HG03378 (cell line): ENCODE data around the gene NRG3.

Experiments
- ATAC-seq: cut with Tn5 transposase; IDR thresholded peaks from one replicate; pipeline ENCODE4 v1.9.1; 2021; ENCODE audit warnings: mild to moderate bottlenecking, moderate library complexity; ENCODE audit not compliant: unreplicated experiment

Gene NRG3

DNA sequence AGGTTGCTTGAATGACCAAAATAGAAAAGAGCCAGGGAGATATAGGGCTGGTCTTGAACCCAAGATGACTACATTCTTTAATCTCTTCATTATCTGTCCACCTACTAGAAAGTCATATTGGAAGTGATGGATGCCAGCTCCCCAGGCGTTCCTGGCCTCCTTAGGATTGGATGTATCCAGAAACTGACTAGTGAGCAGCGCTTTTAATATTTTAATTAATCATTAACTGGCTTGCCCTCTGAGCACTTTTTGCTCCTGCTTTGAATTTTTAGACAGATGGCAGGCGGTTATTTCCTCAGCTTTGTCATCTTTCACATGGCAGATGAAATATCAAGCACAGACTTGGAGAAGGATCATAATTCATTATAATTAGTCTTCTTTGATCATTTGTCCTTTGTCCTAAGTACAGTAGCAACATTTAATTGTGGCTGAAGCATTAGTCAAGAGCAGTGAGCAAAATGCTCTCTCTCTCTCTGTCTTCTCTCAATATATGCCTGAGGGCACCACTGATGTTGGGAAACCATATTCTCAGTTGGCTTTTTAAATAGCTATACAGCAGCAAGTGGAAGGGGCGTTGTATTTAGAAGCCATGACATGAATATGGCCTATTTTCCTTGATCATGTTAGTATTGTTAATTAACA is 588.0 kb downstream of the NRG3 start:
- no peak for ATAC-seq

DNA sequence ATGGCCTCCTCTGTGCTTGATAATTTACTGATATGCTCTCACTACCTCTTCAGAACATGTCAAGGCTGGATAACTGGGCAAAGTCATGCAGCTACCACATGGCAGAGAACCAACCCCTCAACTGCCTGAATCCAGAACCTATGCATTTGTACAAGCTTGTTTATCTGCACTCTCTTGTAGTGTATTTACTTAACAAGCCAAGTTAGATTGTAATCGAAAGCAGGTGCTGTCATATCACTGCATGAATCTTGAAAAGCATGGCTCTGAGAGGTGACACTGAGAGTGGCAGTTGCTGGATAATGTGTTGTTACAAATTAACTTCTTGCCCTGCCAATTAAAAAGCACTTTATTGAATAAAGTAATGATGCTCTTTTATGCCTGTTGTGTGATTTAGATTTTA is 588.6 kb downstream of the NRG3 start:
- ATAC-seq: no peak

DNA sequence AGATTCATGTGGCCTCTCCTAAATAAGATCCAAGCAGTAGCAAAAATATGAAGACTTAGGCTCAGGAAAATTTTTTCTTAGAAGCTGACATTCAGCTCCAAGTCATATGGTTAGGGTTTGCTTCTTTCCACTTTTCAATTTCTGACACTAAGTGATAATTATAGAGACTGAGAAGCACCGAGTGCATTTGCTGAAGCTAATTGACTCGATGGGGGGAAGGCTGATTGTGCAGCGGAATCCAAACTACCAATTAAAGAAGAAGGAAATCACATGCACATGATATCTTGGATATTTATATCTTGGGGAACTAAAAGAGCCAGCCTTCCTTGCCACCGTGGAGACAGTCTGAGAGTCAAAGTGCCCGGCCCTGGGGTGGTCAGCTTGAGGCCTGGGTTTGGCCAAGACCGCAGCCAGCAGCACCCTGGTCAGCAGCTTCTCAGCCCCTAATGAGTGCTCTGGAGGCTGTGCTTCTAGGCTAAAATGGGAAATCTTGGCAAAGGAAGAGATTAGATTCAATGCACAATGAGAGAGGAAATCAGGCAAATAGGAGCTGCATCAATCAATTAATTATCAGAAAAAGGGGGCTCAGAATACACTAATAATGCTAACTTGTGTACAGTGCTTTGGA is 589.3 kb downstream of the NRG3 start:
- no peak for ATAC-seq

DNA sequence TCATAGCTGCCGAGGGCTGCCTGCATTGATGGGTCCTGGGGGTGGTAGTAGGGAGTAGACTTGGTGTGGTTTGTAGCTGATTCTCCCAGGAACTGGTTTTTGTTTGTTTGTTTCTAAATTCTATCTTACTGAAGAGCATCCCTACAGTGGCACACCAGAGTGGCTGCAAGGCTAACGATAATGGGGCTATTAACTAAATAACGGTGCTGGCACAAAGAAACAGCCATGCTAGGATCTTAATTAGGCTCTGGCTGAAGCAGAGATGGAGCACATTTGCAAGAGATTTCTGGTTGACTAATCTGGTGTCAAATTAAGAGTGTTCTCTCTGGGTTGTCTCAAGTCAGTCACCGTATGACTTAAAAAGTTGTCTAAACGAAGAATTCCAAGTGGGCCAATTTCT is 590.0 kb downstream of the NRG3 start:
- no peak for ATAC-seq

DNA sequence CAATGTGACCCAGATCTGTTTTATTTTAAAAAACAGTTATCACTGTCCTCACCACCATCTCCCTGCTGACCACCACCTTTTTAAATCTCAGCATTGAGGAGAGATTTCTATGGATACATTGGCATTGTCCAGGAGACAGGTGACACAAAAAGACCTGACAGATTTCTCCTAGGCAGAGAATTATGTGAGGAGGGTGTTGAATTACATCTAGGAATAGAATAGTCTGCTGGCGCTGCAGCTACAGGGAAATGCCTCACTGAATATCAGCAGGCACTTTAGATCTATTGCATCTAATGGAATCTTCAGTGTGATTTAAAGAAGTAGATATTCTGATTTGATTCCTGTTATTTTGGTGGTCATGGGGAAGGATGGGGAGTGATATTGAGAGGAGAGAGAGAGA is 593.5 kb downstream of the NRG3 start:
- ATAC-seq: no peak

DNA sequence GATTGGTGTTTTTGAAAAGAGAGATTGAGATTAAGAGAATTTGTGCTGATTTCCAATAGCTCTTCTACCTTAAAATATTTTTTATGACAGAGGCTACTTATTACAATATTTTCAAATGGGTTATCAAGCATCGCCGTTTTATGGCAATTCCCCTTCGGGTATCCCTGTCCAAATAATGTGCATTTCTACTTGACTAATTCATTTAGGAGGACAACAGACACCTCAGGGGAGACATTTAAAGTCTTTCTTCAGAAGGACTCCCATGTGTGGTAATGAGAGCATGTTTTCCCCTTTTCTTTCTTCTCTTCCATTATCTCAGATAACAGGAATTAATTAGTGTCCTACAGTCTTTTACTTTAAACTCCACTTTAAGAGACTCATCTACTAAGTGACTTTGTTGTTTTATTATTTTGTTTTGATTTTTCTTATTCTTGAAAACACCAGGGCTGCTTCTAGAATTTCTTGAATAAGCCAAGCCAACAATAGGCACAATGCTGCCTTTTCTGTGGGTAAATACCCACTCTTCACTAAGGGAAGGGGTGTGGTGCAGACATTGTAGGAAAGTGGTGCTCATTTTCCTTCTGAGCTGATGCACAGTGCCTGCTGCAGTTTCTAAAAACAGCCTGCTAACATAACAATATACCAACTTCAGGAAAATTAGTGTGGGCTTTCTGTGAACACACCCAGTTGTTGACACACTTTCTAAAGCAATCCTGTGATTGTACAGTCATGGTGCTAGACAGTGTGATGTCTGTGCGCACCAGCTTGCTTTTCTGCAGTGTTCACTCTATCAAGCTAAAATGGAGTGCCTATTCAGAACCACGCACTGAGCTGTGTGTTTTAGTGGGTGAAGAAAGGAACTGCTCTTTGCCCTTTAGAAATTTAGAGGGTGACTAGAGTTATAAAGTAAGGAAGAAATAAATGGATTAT is 597.7 kb downstream of the NRG3 start:
- ATAC-seq: no peak

DNA sequence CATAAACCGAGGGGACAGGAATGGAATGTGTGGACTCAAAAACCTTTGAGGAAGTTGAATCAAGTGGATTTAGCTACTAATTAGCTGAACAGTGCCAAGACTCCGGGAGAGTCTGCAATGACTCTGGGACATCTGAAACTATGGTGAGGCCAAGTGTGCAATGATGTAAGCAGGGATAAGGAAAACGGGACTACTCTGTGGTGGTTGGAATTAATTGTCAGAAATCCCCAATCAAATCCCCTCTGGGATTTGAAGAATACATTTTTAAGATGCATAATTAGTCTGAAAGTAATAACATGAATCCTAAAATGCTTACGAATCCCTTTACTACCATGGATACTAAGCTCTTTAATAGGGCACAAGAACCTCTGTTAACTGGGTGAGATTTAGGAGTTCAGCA is 602.8 kb downstream of the NRG3 start:
- ATAC-seq: no peak

DNA sequence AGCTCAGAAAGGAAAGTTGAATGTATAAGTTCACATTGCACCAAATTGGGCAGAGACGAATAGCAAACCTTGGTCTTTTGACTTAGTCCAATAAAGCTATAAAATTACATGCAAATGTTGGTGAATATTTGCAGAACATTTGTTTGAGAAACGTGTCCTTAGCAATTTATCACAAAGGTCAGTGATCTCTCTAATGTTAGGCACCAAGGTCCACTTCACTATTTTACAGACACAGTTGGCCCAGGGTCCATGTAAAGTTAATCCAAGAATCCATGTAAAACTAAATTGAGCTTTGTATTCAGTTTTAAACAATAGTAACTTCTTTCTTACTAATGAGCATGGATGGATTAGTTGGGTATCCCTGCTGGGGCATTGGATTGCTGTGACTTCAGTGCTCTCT is 617.7 kb downstream of the NRG3 start:
- no peak for ATAC-seq

DNA sequence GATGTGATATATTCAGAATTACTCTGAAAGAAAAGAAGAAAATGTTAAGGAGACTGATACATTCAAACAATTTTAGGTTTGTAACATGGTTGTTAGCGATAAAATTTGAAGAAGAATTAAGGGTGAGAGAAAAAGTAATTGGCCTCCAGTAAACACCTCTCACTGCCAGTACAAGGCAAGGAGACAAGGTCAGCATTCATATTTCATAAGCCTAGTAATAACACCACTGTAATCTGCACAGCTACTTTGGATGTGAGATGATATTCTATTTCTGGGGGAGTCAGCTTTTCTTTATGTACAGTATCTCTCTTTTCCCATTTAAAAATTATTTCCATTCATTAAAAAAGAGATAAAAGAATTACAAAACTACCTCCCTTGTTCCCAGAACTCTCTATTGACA is 621.1 kb downstream of the NRG3 start:
- ATAC-seq: no peak

DNA sequence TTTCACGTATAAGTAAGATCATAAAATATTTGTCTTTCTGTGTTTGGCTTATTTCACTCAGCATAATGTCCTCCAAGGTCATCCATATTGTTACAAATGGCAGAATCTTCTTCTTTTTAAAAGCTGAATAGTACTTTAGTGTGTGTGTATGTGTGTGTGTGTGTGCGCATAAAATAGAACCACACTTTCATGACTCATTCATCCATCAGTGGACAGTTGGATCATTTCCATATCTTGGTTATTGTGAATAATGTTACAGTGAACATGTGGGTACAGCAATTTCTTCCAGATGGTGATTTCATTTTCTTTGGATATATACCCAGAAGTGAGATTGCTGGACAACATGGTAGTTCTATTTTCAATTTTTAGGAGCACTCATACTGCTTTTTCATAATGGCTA is 622.4 kb downstream of the NRG3 start:
- no peak for ATAC-seq

DNA sequence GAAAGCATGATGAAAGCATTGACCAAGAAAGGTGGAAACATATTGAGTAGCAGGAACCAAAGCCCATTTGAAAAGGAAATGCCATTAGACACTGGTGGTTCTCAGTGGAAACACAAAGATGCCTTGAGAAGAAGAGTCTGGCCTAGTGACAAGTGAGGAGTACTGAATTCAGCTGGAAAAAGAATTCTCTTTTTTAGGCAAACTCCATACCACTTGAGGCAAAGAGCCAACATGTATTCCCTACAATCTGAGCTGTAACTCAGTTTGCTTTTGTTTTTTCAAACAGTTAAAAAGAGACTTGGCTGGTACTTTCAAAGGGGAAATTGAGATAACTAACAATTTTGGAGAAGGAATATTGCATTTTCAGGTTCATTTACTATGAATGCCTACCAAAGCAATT is 624.0 kb downstream of the NRG3 start:
- ATAC-seq: no peak

DNA sequence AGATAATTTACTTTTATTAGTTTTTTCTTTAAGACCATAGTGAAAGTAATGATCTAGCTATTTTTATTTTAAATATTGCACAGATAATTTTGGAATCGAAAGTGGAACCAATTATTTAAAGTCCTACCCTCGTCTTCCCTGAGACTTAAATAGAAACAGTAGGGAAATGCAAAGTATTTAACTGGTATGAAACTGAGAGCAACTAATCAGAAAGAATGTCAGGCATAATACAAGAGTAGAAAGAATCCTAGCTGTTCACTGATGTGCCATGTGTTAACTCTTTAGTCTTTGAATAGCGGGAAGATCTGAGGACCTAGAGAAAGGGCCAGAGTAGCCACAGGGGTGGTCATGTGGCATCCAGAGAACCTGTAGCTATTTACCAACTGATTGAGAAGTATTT is 630.0 kb downstream of the NRG3 start:
- no peak for ATAC-seq

DNA sequence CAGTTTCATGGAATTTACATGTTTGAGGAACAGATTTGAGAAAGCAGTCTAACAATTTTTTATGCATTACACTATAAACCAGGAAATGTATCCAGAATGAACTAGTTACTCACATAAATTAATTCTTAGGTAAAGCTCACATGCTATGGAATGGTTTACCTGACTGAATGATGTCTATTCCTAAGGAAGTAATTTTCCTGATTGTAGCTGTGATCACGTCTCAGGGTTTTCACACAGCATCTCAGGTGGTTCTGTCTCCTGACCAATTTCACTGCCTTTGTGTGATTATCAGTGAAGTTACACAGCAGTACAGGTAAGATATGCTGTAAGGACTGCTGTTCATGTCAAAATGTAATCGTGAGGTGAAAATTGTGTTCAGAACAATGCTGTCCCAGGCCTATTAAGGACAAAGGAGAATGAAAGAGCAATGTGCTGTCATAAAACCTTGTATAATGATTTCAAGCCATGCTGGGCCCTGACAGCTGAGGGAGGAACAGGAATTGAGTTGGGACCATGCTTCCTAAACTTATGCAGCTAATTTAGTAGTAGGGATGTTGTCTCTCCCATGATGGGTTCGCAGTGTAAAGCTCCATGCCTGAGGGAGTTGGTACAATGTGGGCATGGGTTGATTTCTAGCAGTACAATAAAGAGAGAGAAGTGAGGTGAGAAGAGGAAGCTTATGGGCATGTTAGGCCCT is 631.8 kb downstream of the NRG3 start:
- no peak for ATAC-seq

DNA sequence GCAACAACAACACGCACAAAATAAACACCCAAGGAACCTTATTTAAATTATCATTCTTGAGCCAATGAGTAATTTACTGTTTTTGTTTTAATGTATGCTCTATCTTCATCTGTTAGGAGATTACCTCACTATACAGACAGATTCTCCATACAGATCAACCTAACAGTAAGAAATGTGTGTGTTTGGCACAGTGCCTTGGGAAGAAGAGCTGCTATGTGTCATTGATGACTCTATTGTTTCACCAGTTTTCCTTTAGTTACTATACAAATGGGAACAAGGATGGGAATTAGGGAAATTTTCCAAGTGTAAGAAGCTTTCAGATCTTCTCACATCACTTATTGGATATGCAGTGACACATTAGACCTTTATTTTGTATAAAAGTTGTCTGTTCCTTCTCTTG is 640.3 kb downstream of the NRG3 start:
- no peak for ATAC-seq

DNA sequence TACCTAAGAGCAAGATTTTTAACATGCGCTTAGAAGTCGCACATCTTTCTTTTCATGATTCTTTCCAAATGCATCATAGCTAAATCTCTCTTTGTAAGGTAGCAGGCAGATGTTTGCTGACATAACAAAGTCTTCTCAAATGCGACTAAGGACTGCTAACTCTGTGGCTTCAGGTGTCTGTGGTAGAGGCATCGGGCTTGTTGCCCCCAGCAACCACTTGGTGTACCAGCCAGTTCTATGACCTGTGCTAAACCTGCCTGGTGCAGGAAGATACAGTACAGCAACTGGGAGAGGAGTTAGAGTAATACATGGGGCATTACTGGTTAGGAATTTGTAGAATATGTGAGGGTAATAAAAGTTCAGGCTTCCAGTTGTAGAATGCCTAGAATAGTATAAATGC is 654.1 kb downstream of the NRG3 start:
- ATAC-seq: no peak

DNA sequence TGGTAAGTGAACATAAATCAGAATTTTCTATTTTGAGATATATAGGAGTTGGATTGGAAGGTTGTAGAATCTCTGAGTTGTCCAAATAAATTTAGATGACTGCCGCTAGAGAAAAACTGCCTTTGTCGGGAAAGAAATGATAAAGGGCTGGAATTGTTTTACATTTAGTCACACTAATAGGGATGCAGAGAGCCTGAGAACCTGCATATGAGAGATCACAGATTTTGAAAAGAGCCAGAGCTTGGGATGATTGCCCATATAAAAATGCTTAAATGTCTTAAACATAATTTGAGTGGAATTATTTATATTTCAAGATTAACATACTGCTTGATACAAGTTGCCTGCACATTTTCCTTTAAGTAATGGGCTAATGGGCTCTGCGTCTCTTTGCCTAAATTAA is 660.5 kb downstream of the NRG3 start:
- no peak for ATAC-seq

DNA sequence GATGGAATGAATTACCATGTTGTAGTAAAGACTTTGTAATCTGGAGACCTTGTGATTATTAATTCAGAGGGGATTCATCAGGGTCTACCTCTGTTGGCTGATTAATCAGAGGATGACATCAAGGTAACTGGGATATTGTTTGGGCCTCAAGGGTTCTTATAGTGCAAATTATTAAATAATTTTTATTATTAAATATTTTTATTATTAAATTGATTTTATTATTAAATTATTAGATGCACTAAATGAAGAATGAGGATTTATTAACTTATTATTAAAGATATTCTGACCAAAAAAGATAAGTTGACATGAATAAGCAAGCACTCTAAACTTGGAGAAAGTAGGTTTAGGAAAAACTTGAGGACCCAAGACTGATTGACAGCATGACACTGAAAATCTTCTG is 661.7 kb downstream of the NRG3 start:
- no peak for ATAC-seq

DNA sequence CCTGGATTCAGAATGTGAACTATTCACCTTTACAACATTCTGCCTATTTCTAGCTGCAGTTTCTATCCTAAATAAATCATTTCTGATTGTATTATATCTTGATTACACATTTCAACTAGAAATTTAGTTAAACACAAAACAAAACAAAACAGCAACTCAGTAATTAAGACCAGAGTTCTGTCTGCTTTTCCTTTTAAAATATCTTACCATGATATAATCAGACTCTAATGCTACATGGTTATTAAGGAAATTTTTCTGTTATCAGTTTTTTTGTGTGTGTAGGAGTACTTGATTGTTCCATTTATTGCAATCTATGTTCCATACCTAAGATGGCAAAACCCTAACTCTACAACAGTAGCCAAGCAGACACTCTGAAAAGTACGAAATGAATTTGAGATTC is 663.3 kb downstream of the NRG3 start:
- no peak for ATAC-seq

DNA sequence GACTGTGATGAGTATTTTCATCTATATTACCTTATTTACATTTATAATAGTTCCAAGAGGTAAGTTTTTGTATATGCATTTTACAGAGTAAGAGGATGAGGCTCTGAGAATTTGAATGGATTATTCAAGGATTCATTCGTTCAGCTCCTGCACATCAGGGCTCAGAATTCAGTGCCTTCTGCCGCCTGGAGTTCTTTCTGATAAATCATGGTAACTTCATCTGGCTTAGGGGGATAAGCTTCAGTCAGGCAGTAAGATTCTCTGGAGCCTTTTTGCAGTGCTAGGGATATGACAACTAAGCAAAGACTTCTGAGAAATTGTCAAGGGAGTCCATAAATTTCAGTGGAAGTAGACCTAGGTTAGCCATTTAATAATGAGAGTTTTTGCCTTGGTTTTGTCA is 668.6 kb downstream of the NRG3 start:
- ATAC-seq: no peak

DNA sequence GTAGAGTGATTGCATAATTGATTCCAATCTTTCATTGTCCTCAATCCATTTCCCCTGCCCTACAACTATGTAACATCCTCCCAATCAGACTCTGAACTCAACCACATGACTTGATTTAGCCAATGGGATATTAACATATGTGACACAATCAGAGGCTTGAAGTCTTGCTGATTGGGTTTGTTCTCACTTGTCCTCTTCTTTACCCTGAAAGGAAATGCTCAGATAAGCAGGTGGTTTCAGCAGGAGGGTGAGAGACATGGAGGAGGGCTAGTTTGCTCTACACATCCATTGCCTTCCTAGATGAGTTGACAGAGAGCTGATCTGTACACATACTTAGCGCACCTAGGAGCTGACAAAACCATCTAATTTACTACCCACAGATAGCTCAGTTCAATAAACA is 669.4 kb downstream of the NRG3 start:
- ATAC-seq: no peak

DNA sequence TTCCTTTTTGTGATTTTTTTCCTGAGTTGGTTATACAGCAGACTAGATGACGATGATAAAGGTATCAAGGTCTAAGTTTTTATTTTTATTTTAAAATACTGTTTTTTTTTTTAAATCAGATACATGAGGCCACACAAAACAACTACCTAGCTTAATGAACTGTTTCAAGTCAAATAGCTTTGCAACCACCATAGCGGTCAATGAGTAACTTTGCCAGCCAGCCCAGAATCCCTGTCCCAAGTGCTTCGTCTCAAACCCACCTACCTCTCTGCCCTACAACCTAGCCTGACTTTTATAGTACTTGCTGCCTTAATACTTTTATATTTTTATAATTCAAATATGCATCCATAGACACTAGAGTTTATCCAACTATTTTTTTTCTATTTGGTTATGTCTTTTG is 676.5 kb downstream of the NRG3 start:
- no peak for ATAC-seq

DNA sequence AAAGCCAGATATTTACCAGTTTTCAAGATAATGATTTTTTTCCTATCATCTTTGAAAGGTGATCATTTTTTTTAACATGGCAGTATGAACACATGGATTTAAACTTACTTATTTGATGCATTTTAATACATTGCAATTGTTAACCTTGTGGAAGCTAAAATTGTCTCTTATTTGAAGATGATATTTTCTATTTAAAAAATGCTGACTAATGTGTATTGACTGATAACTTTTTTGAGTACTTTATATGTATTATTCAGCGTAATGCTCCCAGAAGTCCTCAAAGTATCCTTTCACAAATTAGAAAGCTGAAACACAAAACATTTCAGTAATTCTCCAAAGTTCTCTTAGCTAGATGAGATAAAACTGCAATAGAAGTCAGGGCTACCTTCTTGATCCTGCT is 677.3 kb downstream of the NRG3 start:
- ATAC-seq: no peak
